K562 (cell line): ENCODE results near the gene RIPOR2.

ENCODE experiments used
- CREM ChIP-seq: IDR thresholded peaks from 2 replicates; pipeline ENCODE4 v1.6.1; 2014; ENCODE audit warnings: antibody characterized with exemption, low read depth
- CTCF ChIP-seq, 3 experiments: IDR thresholded peaks in 2 of 3; conservative IDR thresholded peaks in 1 of 3; 2 replicates each; pipeline ENCODE4 v1.5.1; 2011 to 2012; ENCODE audit warnings: low read length in 3 of 3, mild to moderate bottlenecking in 3 of 3, control low read depth in 2 of 3, improper control_type of control experiment in 1 of 3, inconsistent platforms in 1 of 3, low read depth in 1 of 3, mixed read lengths in 1 of 3, moderate library complexity in 1 of 3; ENCODE audit not compliant: insufficient read depth in 2 of 3
- EP300 ChIP-seq: IDR thresholded peaks from 2 replicates; pipeline ENCODE4 v1.6.1; 2012; ENCODE audit warnings: low read length, improper control_type of control experiment
- FOXP1 ChIP-seq: sonication (generic); formaldehyde crosslinking; IDR thresholded peaks from 2 replicates; pipeline ENCODE4 v1.8.0; 2022; ENCODE audit warnings: mild to moderate bottlenecking, missing genetic modification reagents
- HOMEZ ChIP-seq: fragments of 250-450 bp; sonication (Bioruptor Pico); IDR thresholded peaks from 2 replicates; pipeline ENCODE4 v1.4.0; 2020; ENCODE audit warnings: mild to moderate bottlenecking, moderate library complexity
- NFRKB ChIP-seq: fragments of 450-650 bp; IDR thresholded peaks from 2 replicates; pipeline ENCODE4 v1.6.1; 2016; ENCODE audit warnings: low read depth
- POLR2AphosphoS2 ChIP-seq: IDR thresholded peaks from 2 replicates; pipeline ENCODE4 v1.6.1; 2012; ENCODE audit warnings: low read length, improper control_type of control experiment
- TARDBP ChIP-seq: fragments of 450-650 bp; IDR thresholded peaks from 2 replicates; pipeline ENCODE4 v1.6.1; 2016
- TCF7 ChIP-seq: sonication (generic); IDR thresholded peaks from 2 replicates; pipeline ENCODE4 v1.6.1; 2016; ENCODE audit warnings: antibody characterized with exemption, borderline replicate concordance
- ZNF436 ChIP-seq: fragments of 250-450, 450-650 bp; sonication (Bioruptor Pico); formaldehyde crosslinking; IDR thresholded peaks from 2 replicates; pipeline ENCODE4 v1.7.0; 2020; ENCODE audit warnings: mild to moderate bottlenecking

DNA sequence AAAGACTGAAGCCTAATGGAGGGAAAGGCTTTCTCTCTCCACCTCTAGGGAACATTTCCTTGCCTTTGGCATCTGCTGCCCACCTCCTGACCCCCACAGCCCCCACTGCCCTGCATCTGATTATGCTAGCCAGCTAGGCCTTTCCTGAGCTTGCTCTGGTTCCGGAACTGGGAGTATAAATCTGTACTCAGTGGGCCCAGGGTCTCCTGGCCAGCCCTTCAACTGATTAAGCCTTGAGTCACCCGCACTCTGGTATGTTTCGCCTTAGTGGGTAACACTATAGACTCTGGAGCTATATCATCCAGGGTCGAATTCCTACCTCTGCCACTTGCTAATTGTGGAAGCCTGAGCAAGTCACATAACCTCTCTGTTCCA, 45.6 kb upstream of the RIPOR2 start:
- TF ChIP-seq NFRKB: no peak
- TF ChIP-seq CTCF (IDR thresholded peaks at IDR 0.05 in 2 of 3, conservative IDR thresholded peaks at IDR 0.05 in 1 of 3; ENCODE audit: insufficient read depth in 2 of 3, low read depth in 1 of 3, low read length in 3 of 3): no peak
- no peak for TF ChIP-seq TCF7
- TF ChIP-seq FOXP1 (CRISPR knock-in tag): no peak
- no peak for TF ChIP-seq ZNF436 (CRISPR knock-in tag)
- no peak for TF ChIP-seq CREM
- no peak for TF ChIP-seq TARDBP
- TF ChIP-seq POLR2AphosphoS2: no peak
- TF ChIP-seq EP300: no peak
- no peak for TF ChIP-seq HOMEZ
